ENCODE results near the gene ERCC4.

ERCC4 gene

DNA sequence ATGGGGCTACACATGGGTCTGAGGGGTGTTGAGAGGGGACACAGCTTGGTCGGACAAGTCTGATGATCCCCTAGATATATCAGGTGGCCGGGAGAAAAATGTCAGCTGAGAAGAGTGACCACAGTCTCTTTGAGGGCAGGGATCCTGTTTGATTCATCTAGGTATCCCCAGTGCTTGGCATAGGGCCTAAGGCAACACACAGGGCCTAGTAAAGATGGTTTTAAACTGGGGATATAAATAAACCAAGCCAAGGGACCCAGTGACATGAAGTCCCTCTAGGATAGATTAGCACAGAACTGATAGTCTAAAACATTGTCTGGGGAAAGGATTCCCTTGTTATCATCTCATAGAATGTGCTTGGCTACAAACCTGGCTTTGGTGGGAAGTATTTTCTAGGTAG is 1.4 kb downstream of the ERCC4 start:
- Mint-ChIP-seq H3K27me3 (peaks cover 0 to 7% of the 10 kb centered on the region in 2 donors), H3K9me3 (no peaks in the 10 kb centered on the region), H3K4me1 (peaks cover 16 to 29% of the 10 kb centered on the region in 2 donors), H3K36me3 (peaks cover 10 to 14% of the 10 kb centered on the region in 2 donors), H3K27ac (peak overlapping the region; percentile 98), H3K4me3 (peak overlapping the region; percentile 92 to 98)
- ATAC-seq (replicated peaks) (no peak), DNase-seq (no peak)

DNA sequence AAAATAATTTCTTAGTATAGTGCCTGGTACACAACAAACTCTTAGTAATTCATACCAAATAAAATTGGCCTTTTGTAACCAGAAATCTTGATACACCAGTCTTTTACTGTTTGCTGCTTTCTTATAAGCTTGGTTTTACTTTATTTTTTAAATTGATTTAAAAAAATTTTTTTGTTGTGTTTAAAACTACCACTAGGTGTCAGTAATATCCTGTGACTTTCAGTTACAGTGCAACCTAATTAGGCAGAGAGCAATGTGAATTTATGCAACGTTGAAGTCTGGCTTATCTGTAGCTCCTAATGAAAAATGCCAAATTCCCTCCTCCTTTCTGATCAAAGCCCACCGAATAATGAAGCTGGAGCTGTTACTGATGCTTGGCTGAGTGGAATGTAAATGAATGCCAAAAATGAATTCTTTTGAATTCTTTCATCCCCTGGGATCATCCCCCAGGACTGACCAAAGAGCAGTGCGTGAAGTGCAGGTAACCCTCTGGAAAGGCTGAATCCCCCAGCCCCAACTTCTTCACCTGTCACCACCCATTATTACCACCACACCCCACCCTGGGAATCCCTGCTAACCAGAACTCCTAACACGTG is 3.8 kb downstream of the ERCC4 start:
- DNase-seq (no peak), ATAC-seq (replicated peaks) (no peak)
- Mint-ChIP-seq H3K9me3 (no peaks in the 10 kb centered on the region), H3K27me3 (no peaks in the 10 kb centered on the region), H3K4me3 (no peak overlapping the region), H3K36me3 (peaks cover 13 to 21% of the 10 kb centered on the region in 2 donors), H3K4me1 (peaks cover 16 to 29% of the 10 kb centered on the region in 2 donors), H3K27ac (no peak overlapping the region)

DNA sequence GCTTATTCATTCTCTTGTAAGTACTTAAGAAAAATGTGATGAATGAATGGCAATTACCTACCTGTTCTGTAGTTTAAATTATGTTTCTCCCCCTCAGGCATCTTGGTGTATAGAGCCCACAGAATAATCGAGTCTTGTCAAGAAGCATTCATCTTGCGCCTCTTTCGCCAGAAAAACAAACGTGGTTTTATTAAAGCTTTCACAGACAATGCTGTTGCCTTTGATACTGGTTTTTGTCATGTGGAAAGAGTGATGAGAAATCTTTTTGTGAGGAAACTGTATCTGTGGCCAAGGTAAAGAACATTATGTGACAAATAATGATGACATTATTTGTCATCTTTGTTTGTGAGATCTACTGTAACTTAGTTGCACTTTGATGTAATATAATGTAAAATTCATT is 6.5 kb downstream of the ERCC4 start:
- no peaks in the 10 kb centered on the region for H3K27me3 Mint-ChIP-seq
- H3K9me3 Mint-ChIP-seq: no peaks in the 10 kb centered on the region
- ATAC-seq (replicated peaks) (no peak), DNase-seq (no peak)
- no peak overlapping the region for H3K27ac Mint-ChIP-seq
- peaks cover 12 to 21% of the 10 kb centered on the region in 2 donors for H3K36me3 Mint-ChIP-seq
- peaks cover 2 to 9% of the 10 kb centered on the region in 2 donors for H3K4me1 Mint-ChIP-seq
- H3K4me3 Mint-ChIP-seq: no peak overlapping the region

DNA sequence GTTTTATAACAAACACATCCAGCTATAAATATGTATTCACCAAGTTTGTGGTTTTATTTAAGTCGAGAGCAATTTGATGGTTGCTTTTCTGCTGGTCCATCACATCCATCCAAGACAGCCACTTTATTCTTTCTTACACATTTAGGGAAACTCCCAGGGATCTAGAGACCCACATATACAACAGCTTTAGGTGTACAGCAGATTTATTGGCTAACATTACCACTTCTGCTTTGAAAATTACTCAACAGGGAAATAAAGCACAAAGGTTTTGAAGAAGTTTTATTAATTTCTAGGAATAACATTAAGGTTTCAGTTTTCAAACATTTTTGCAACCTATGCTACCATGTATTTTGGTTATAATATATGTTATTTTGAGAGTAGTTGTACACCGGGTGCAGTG is 6.9 kb downstream of the ERCC4 start:
- no peak for ATAC-seq (replicated peaks)
- no peak overlapping the region for H3K4me3 Mint-ChIP-seq
- peaks cover 12 to 22% of the 10 kb centered on the region in 2 donors for H3K36me3 Mint-ChIP-seq
- H3K27ac Mint-ChIP-seq: no peak overlapping the region
- no peaks in the 10 kb centered on the region for H3K9me3 Mint-ChIP-seq
- peaks cover 2 to 5% of the 10 kb centered on the region in 2 donors for H3K4me1 Mint-ChIP-seq
- H3K27me3 Mint-ChIP-seq: no peaks in the 10 kb centered on the region
- DNase-seq: no peak

DNA sequence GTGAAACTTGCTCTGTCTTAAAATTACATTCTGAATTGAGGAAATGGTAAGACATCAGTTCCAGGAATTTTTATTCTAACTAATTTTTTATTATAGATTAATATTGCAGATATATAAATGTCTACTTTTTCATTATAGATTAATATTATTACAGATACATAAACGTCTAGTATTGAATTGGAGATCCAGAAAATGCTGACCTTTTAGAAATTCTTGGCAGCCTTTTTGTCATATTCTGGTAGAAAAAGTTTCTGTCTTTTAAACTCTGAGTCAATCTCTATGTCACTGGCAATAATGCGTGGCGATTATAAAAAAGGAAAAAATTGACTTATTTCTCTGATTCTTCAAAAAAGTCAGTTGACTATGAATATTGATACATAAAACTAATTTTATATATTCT is 8.7 kb downstream of the ERCC4 start:
- H3K4me1 Mint-ChIP-seq: peaks cover 2 to 5% of the 10 kb centered on the region in 2 donors
- no peak for DNase-seq
- peaks cover 10 to 25% of the 10 kb centered on the region in 2 donors for H3K36me3 Mint-ChIP-seq
- no peak overlapping the region for H3K27ac Mint-ChIP-seq
- no peak overlapping the region for H3K4me3 Mint-ChIP-seq
- no peaks in the 10 kb centered on the region for H3K27me3 Mint-ChIP-seq
- no peaks in the 10 kb centered on the region for H3K9me3 Mint-ChIP-seq
- no peak for ATAC-seq (replicated peaks)

DNA sequence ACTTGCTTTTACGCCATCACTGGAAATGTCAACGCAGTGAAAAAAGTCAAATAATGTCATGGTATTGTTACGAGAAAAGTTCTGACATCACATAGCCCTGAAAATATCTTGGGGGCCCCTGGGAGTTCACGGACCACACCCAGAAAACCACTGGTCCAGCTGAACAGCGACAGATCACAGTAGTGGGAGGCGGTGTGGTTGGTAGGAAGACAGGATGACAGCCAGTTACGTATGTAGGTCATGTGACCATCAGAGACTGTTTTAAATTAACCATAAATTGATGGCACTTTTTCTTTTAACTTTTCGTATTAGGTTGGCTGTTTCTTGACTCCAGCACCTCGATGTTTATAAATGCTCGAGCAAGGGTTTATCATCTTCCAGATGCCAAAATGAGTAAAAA is 11.9 kb downstream of the ERCC4 start:
- no peak for ATAC-seq (replicated peaks)
- Mint-ChIP-seq H3K9me3 (peaks cover 0 to 3% of the 10 kb centered on the region in 2 donors), H3K4me1 (no peaks in the 10 kb centered on the region), H3K4me3 (no peak overlapping the region), H3K36me3 (peaks cover 15 to 31% of the 10 kb centered on the region in 2 donors), H3K27ac (no peak overlapping the region), H3K27me3 (no peaks in the 10 kb centered on the region)
- no peak for DNase-seq

DNA sequence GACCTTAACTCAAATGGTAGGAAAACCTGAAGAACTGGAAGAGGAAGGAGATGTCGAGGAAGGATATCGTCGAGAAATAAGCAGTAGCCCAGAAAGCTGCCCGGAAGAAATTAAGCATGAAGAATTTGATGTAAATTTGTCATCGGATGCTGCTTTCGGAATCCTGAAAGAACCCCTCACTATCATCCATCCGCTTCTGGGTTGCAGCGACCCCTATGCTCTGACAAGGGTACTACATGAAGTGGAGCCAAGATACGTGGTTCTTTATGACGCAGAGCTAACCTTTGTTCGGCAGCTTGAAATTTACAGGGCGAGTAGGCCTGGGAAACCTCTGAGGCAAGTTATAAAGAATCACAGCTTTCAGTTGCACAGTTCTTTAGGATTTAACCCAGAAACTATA is 15.5 kb downstream of the ERCC4 start:
- no peak for ATAC-seq (replicated peaks)
- H3K27ac Mint-ChIP-seq: no peak overlapping the region
- H3K9me3 Mint-ChIP-seq: peaks cover 0 to 3% of the 10 kb centered on the region in 2 donors
- DNase-seq: no peak
- H3K27me3 Mint-ChIP-seq: no peaks in the 10 kb centered on the region
- H3K36me3 Mint-ChIP-seq: peaks cover 25 to 52% of the 10 kb centered on the region in 2 donors
- H3K4me3 Mint-ChIP-seq: no peak overlapping the region
- H3K4me1 Mint-ChIP-seq: no peaks in the 10 kb centered on the region

DNA sequence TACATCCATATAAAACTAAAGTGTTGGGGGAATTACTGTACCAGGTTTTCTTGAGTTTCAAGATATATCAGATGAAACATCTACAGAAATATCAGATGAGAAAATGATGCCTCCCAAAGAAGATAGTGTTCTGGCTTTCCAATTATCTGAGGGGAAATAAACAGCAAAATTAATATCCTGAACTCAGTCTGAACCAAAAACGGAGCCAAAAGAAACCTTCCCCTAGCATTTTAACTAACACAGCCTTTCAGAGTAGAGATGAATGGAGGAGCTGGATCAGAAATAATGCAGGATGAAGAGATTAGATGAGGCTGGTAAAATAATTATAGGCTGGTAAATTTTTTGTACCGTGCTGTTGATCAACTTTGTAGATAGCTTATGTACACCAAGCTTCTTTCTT is 16.2 kb downstream of the ERCC4 start:
- Mint-ChIP-seq H3K27me3 (no peaks in the 10 kb centered on the region), H3K4me3 (no peak overlapping the region), H3K36me3 (peaks cover 26 to 57% of the 10 kb centered on the region in 2 donors), H3K4me1 (no peaks in the 10 kb centered on the region), H3K9me3 (peaks cover 0 to 3% of the 10 kb centered on the region in 2 donors), H3K27ac (peak overlapping the region; percentile 42)
- no peak for DNase-seq
- no peak for ATAC-seq (replicated peaks)

DNA sequence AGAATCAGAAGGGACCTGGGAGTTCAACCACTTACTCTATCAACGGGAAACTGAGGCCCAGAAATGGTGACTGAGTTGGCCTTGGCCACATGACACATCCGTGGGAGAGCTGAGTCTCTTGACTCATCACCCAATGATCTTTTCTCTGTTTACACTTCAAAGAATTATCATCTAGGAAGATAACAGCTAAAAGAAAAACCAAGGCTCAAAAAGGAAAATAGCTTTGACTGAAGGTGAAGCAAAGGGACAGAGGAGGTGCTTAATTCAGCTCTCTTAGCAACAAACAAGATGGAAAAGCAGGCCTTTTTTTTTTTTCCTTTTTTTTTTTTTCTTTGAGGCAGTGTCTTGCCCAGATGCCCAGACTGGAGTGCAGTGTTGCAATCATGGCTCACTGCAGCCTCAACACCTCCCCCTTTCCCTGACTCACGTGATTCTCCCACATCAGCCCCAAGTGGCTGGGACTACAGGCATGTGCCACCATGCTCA is 16.7 kb downstream of the ERCC4 start:
- Mint-ChIP-seq H3K27ac (peak overlapping the region; percentile 42), H3K4me3 (no peak overlapping the region), H3K4me1 (no peaks in the 10 kb centered on the region), H3K27me3 (no peaks in the 10 kb centered on the region), H3K9me3 (peaks cover 0 to 3% of the 10 kb centered on the region in 2 donors), H3K36me3 (peaks cover 26 to 59% of the 10 kb centered on the region in 2 donors)
- no peak for ATAC-seq (replicated peaks)
- DNase-seq: no peak

DNA sequence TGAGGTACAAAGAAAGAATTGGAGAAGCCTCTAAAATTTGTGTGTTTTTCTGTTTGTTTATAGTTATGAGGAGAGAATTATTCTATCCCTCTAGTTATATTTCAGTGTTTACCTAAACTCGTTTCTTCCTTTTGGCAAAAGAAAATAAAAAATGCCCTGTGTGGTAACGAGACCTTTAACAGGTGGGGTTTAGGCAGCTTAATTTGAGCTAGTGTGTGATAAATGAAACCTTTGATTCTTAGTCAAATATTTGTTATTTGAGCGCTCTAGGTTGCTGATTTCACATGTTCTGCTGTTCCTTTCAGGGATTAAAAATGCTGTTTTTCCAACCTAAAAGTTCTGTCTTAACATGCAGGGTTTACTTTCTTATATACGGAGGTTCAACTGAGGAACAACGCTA is 17.5 kb downstream of the ERCC4 start:
- peaks cover 26 to 56% of the 10 kb centered on the region in 2 donors for H3K36me3 Mint-ChIP-seq
- no peak for ATAC-seq (replicated peaks)

DNA sequence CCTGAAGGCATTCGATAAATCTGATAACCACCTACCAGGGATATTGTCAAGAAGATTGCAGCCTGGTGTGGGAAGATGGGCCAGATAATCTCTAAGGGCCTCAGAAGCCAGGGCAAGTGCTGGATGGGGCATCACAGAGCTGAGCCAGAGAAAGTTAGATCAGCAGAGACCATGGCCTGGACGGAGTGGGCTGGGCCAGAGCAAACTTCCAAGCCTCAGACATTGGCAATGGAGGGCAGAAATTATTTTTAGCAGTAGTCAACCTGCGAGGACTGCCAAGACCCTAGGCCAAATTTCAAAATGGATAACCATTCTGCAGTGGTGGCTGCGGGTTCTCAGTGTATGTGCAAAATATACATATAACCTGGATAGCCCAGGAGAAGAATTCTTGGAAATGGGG is 18.5 kb downstream of the ERCC4 start:
- Mint-ChIP-seq H3K36me3 (peaks cover 31 to 64% of the 10 kb centered on the region in 2 donors), H3K27me3 (no peaks in the 10 kb centered on the region), H3K27ac (no peak overlapping the region), H3K4me1 (peaks cover 0 to 2% of the 10 kb centered on the region in 2 donors), H3K9me3 (peaks cover 0 to 3% of the 10 kb centered on the region in 2 donors), H3K4me3 (no peak overlapping the region)
- no peak for ATAC-seq (replicated peaks)
- no peak for DNase-seq

More for the DNA sequence above, 17.5 kb downstream of the ERCC4 start:
- no peaks in the 10 kb centered on the region for H3K27me3 Mint-ChIP-seq
- H3K9me3 Mint-ChIP-seq: peaks cover 0 to 3% of the 10 kb centered on the region in 2 donors
- DNase-seq: no peak
- no peaks in the 10 kb centered on the region for H3K4me1 Mint-ChIP-seq
- no peak overlapping the region for H3K4me3 Mint-ChIP-seq
- no peak overlapping the region for H3K27ac Mint-ChIP-seq

DNA sequence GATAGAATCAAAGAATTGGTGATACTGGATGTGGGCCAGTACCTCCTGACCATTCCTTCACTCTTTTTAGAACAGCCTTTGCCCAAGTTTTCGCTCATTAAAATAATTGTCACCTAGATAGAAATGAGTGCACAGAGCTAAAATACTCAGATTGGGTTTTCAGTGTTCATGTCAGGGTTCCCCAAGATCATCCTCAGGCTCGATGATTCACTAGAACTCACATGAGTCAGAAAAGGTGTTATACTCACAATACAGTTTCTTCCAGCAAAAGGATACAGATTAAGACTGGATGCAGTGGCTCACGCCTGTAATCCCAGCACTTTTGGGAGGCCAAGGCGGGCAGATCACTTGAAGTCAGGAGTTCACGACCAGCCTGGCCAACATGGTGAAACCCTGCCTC is 19.9 kb downstream of the ERCC4 start:
- H3K9me3 Mint-ChIP-seq: peaks cover 0 to 3% of the 10 kb centered on the region in 2 donors
- H3K36me3 Mint-ChIP-seq: peaks cover 37 to 67% of the 10 kb centered on the region in 2 donors
- H3K4me3 Mint-ChIP-seq: no peak overlapping the region
- no peak for DNase-seq
- no peaks in the 10 kb centered on the region for H3K27me3 Mint-ChIP-seq
- H3K4me1 Mint-ChIP-seq: peaks cover 0 to 2% of the 10 kb centered on the region in 2 donors
- no peak for ATAC-seq (replicated peaks)
- no peak overlapping the region for H3K27ac Mint-ChIP-seq

DNA sequence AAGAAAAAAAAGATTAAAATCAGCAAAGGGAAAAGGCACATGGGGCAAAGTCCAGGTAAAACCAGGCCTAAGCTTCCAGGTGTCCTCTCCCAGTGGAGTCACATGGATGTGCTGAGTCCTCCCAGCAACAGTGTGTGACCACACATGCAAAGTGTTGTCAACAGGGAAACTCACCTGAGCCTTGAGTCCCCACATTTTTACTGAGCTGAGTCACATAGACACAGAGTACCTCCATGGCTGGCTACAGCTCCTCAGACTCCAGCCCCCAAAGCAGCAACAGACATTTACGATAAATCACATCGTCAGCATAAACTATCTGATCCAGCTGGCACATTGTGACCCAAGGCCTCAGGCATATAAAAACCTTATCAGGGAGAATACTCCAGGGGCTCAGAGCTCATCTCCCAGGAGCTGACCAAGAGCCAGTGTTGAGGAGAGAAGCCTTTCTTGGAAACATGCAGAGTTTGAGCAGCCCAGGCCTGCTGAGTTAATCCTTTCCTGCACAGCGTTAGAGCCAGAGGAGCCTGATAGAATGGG is 20.5 kb downstream of the ERCC4 start:
- H3K4me1 Mint-ChIP-seq: peaks cover 0 to 2% of the 10 kb centered on the region in 2 donors
- H3K36me3 Mint-ChIP-seq: peaks cover 37 to 67% of the 10 kb centered on the region in 2 donors
- H3K4me3 Mint-ChIP-seq: no peak overlapping the region
- H3K9me3 Mint-ChIP-seq: no peaks in the 10 kb centered on the region
- no peak overlapping the region for H3K27ac Mint-ChIP-seq
- DNase-seq: no peak
- ATAC-seq (replicated peaks): no peak
- H3K27me3 Mint-ChIP-seq: no peaks in the 10 kb centered on the region

DNA sequence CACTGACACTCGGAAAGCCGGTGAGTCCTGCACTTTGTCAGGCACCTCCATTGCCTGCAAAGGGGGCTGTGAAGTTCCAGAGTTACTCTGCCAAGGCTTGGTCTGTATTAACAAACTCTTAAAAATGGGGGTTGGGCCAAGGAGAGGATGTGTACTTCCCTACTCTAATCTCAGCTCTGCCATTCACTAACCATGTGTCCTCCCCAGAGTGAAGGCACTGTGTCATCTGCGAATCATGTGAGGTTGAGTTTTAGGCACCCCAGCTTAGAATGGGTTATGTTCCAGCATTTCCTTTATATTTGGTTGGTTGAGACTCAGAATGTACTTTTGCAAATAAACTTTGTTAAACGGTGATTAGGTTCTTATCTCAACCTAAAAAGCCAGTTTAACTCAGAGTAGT is 24.9 kb downstream of the ERCC4 start:
- H3K27ac Mint-ChIP-seq: no peak overlapping the region
- no peaks in the 10 kb centered on the region for H3K9me3 Mint-ChIP-seq
- no peak overlapping the region for H3K4me3 Mint-ChIP-seq
- peaks cover 39 to 63% of the 10 kb centered on the region in 2 donors for H3K36me3 Mint-ChIP-seq
- no peak for DNase-seq
- peaks cover 0 to 2% of the 10 kb centered on the region in 2 donors for H3K4me1 Mint-ChIP-seq
- H3K27me3 Mint-ChIP-seq: no peaks in the 10 kb centered on the region
- ATAC-seq (replicated peaks): no peak

DNA sequence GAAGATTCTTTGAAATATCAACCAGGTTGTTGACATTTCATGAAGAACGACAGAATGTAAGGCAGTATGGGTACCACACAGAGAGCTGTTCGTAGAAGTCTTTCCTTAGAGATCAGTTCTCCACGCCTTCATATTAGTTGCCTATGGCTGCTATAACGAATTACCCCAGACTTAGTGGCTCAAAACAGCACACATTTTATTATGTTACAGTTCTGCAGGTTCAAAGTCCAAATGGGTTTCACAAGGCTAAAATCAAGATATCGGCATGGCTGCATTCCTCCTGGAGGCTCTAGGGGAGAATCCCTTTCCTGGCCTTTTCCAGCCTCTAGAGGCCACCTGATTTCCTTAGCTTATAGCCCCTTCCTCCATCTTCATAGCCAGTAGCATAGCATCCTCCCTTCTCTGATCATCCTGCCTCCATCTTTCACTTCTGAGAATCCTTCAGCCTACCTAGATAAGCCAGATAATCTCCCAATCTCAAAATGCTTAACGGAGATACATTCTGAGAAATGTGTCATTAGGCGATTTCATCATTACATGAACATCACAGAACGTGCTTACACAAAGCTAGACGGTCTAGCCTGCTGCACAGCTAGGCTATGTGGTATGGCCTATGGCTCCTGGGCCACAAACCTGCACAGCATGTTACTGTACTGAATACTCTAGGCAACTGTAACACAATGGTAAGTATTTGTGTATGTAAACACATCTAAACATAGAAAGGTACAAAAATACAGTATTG is 26.0 kb downstream of the ERCC4 start:
- DNase-seq: no peak
- no peaks in the 10 kb centered on the region for H3K9me3 Mint-ChIP-seq
- H3K36me3 Mint-ChIP-seq: peaks cover 38 to 60% of the 10 kb centered on the region in 2 donors
- H3K27me3 Mint-ChIP-seq: no peaks in the 10 kb centered on the region
- no peak for ATAC-seq (replicated peaks)
- peaks cover 3 to 4% of the 10 kb centered on the region in 2 donors for H3K4me1 Mint-ChIP-seq
- no peak overlapping the region for H3K27ac Mint-ChIP-seq
- H3K4me3 Mint-ChIP-seq: no peak overlapping the region
